Measurements from ENCODE around the gene HAGHL.

The HAGHL gene

DNA sequence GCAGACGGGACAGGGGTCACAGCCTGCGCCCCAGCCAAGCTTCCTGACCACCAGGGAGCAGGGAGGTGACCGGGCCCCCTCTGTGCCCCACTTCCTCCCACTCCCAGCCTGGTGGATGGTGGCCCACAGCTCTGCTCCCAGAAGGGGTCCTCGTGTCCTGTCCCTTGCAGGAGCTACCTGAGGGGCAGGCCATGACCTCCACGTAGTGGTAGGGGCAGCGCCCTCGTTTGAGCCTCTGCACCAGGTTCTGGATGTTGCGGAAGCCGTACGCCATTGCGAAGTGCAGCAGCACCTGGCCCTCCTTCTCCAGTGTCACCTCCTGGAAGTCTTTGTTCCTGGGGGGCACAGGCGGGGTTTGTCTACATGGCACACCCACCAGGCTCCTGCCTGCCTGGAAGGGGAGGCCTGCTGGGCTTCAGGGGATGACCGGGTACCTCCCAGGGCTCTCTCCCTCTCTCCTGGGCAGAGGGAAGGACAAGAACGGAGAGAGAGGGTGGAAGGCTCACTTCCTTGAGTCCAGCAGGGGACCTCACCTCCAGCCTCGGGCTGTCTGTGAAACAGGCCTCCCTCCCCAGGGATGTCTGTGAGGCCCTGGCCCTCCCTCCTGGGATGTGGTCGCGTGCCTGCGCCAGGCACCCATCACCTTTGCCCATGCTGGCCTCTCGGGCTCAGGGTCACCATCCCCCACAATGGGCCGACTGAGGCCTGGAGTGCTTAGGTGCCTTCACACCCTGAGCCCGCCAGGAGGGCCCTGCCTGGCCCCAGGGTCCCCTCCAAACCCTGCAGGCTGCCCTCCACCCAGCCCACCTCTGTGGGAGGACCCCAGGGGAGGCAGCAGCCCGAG is 4.0 kb downstream of the HAGHL start:
- H3K27ac ChIP-seq (ENCODE audit: low read length), result no peak overlapping the region
- H2AFZ ChIP-seq (ENCODE audit: low read depth, low read length), result no peak overlapping the region
- H3K79me2 ChIP-seq (ENCODE audit: insufficient read depth, low read length), result no peaks in the 10 kb centered on the region
- ATAC-seq (ENCODE audit: insufficient read depth, low read depth) (no peak), DNase-seq (no peak)
- TF ChIP-seq EZH2 (IDR thresholded peaks at IDR 0.05; ENCODE audit: borderline replicate concordance, low read depth, low read length, severe bottlenecking), result no peak
- TF ChIP-seq, protein P1, sequence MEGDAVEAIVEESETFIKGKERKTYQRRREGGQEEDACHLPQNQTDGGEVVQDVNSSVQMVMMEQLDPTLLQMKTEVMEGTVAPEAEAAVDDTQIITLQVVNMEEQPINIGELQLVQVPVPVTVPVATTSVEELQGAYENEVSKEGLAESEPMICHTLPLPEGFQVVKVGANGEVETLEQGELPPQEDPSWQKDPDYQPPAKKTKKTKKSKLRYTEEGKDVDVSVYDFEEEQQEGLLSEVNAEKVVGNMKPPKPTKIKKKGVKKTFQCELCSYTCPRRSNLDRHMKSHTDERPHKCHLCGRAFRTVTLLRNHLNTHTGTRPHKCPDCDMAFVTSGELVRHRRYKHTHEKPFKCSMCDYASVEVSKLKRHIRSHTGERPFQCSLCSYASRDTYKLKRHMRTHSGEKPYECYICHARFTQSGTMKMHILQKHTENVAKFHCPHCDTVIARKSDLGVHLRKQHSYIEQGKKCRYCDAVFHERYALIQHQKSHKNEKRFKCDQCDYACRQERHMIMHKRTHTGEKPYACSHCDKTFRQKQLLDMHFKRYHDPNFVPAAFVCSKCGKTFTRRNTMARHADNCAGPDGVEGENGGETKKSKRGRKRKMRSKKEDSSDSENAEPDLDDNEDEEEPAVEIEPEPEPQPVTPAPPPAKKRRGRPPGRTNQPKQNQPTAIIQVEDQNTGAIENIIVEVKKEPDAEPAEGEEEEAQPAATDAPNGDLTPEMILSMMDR (IDR thresholded peaks at IDR 0.05; ENCODE audit: borderline replicate concordance, extremely low read depth, low read length, poor library complexity, severe bottlenecking), result no peak
- no peak overlapping the region for H3K4me3 ChIP-seq (ENCODE audit: low read depth in 1 of 2, low read length in 2 of 2)
- peaks cover 54% of the 10 kb centered on the region for H3K36me3 ChIP-seq (ENCODE audit: insufficient read depth, low read length)
- no peaks in the 10 kb centered on the region for H3K9me3 ChIP-seq (ENCODE audit: insufficient read depth, low read length, severe bottlenecking)
- H3K4me1 ChIP-seq (ENCODE audit: insufficient read depth, low read length), result peaks cover 14% of the 10 kb centered on the region
- no peaks in the 10 kb centered on the region for H3K27me3 ChIP-seq (ENCODE audit: insufficient read depth, low read length, poor library complexity)
- no peak overlapping the region for H3K9ac ChIP-seq (ENCODE audit: low read depth, low read length)
- H4K20me1 ChIP-seq (ENCODE audit: insufficient read depth, low read length), result peaks cover 16% of the 10 kb centered on the region
- no peak overlapping the region for H3K4me2 ChIP-seq (ENCODE audit: insufficient read depth, low read length)

DNA sequence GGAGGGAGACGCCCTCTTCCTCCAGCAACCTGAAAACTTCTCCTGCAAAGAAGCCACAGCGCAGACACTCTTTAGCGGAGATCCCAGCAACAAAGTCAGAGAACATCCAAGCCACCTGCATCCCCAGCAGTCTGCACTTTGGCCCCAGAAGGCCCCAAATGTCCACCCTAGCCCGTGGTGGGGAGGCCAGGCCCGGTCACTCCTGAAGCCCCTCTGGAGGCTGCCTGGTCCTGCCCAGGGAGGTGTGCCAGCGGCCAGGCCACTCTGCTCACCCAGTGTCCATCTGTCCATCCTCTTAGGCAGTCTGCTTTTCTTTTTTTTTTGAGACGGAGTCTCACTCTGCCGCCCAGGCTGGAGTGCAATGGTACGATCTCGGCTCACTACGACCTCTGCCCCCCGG is 5.4 kb downstream of the HAGHL start:
- Histone ChIP-seq H2AFZ (ENCODE audit: low read depth, low read length) (no peak overlapping the region), H3K4me2 (ENCODE audit: insufficient read depth, low read length) (no peak overlapping the region), H3K9ac (ENCODE audit: low read depth, low read length) (no peak overlapping the region), H4K20me1 (ENCODE audit: insufficient read depth, low read length) (peaks cover 9% of the 10 kb centered on the region), H3K27ac (ENCODE audit: low read length) (no peak overlapping the region), H3K9me3 (ENCODE audit: insufficient read depth, low read length, severe bottlenecking) (no peaks in the 10 kb centered on the region), H3K4me1 (ENCODE audit: insufficient read depth, low read length) (peaks cover 6% of the 10 kb centered on the region), H3K36me3 (ENCODE audit: insufficient read depth, low read length) (peaks cover 68% of the 10 kb centered on the region), H3K27me3 (ENCODE audit: insufficient read depth, low read length, poor library complexity) (no peaks in the 10 kb centered on the region), H3K4me3 (ENCODE audit: low read depth in 1 of 2, low read length in 2 of 2) (no peak overlapping the region), H3K79me2 (ENCODE audit: insufficient read depth, low read length) (no peaks in the 10 kb centered on the region)
- TF ChIP-seq, protein P1 (IDR thresholded peaks at IDR 0.05; ENCODE audit: borderline replicate concordance, extremely low read depth, low read length, poor library complexity, severe bottlenecking), result no peak
- no peak for TF ChIP-seq EZH2 (IDR thresholded peaks at IDR 0.05; ENCODE audit: borderline replicate concordance, low read depth, low read length, severe bottlenecking)
- no peak for ATAC-seq (ENCODE audit: insufficient read depth, low read depth)
- DNase-seq, result no peak

DNA sequence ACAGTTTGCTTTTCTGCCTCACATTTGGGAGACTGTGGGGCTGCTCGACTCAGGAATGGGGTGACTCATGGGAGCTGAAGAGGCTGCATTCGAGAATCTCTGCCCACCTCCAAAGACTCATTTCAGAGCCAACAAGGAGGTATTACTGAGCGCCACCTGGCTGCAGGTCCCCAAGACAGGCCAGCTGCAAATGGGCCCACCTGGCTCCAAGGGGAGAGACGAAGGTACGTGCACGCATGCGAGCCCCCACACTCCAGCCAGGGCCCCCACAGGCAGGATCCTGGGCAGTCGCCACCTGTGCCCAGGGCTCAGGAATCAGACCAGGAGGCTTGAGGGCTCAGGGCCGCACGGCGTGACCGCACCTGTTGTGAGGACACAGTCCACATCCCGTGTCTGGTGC is 6.0 kb downstream of the HAGHL start:
- no peak overlapping the region for H3K4me2 ChIP-seq (ENCODE audit: insufficient read depth, low read length)
- H3K9me3 ChIP-seq (ENCODE audit: insufficient read depth, low read length, severe bottlenecking), result no peaks in the 10 kb centered on the region
- peaks cover 74% of the 10 kb centered on the region for H3K36me3 ChIP-seq (ENCODE audit: insufficient read depth, low read length)
- H3K79me2 ChIP-seq (ENCODE audit: insufficient read depth, low read length), result 0 out of 2 replicates have a peak, but pooled peaks cover 1% of the 10 kb centered on the region
- no peaks in the 10 kb centered on the region for H3K4me1 ChIP-seq (ENCODE audit: insufficient read depth, low read length)
- TF ChIP-seq, protein P1 (IDR thresholded peaks at IDR 0.05; ENCODE audit: borderline replicate concordance, extremely low read depth, low read length, poor library complexity, severe bottlenecking), result peak; percentile 24
- no peak for TF ChIP-seq EZH2 (IDR thresholded peaks at IDR 0.05; ENCODE audit: borderline replicate concordance, low read depth, low read length, severe bottlenecking)
- no peak overlapping the region for H2AFZ ChIP-seq (ENCODE audit: low read depth, low read length)
- H3K4me3 ChIP-seq (ENCODE audit: low read depth in 1 of 2, low read length in 2 of 2), result no peak overlapping the region
- DNase-seq (no peak), ATAC-seq (ENCODE audit: insufficient read depth, low read depth) (no peak)
- peaks cover 9% of the 10 kb centered on the region for H4K20me1 ChIP-seq (ENCODE audit: insufficient read depth, low read length)
- H3K9ac ChIP-seq (ENCODE audit: low read depth, low read length), result no peak overlapping the region
- no peaks in the 10 kb centered on the region for H3K27me3 ChIP-seq (ENCODE audit: insufficient read depth, low read length, poor library complexity)
- no peak overlapping the region for H3K27ac ChIP-seq (ENCODE audit: low read length)
